GM19468 (cell line): Measurements from ENCODE around the gene SEC31B.

ENCODE experiments used
- ATAC-seq: cut with Tn5 transposase; IDR thresholded peaks from one replicate; pipeline ENCODE4 v1.9.1; 2021; ENCODE audit warnings: mild to moderate bottlenecking, moderate library complexity, moderate number of reproducible peaks; ENCODE audit not compliant: unreplicated experiment; ENCODE audit errors: extremely low read depth

SEC31B gene

GRCh38 chr10:100531761-100532160 is 12.1 kb upstream of the SEC31B start:
- no peak for ATAC-seq

GRCh38 chr10:100529475-100530298 is 10.0 kb upstream of the SEC31B start, which contains the start of gene NDUFB8:
TSS of gene NDUFB8 (minus strand) at chr10:100529871. CDS start at chr10:100529851, 20 bp downstream.
- ATAC-seq = peak; percentile 47

GRCh38 chr10:100528921-100529474 is 9.3 kb upstream of the SEC31B start:
- ATAC-seq = no peak

- no peak for ATAC-seq
Observed at GRCh38 chr10:100528123-100528886, 8.6 kb upstream of the SEC31B start.

- no peak for ATAC-seq
Observed at GRCh38 chr10:100524638-100525037, 5.0 kb upstream of the SEC31B start.

- no peak for ATAC-seq
Observed at GRCh38 chr10:100524206-100524605, 4.5 kb upstream of the SEC31B start.

- ATAC-seq = no peak
Observed at GRCh38 chr10:100522945-100523344, 3.3 kb upstream of the SEC31B start.

- ATAC-seq = no peak
Observed at GRCh38 chr10:100522107-100522801, 2.6 kb upstream of the SEC31B start.

- no peak for ATAC-seq
Observed at GRCh38 chr10:100520811-100521210, 1.1 kb upstream of the SEC31B start.

- no peak for ATAC-seq
Observed at GRCh38 chr10:100518761-100519241, 860 bp downstream of the SEC31B start.

- no peak for ATAC-seq
Observed at GRCh38 chr10:100516847-100517246, 2.8 kb downstream of the SEC31B start.

GRCh38 chr10:100515612-100516011 is 4.0 kb downstream of the SEC31B start:
- ATAC-seq = no peak

- ATAC-seq = no peak
Observed at GRCh38 chr10:100510533-100511308, 8.9 kb downstream of the SEC31B start.

GRCh38 chr10:100509241-100509840 is 10.3 kb downstream of the SEC31B start:
- no peak for ATAC-seq

GRCh38 chr10:100508691-100509150 is 10.9 kb downstream of the SEC31B start:
- ATAC-seq = no peak

GRCh38 chr10:100508266-100508665 is 11.4 kb downstream of the SEC31B start:
- ATAC-seq = no peak

GRCh38 chr10:100507357-100507732 is 12.3 kb downstream of the SEC31B start:
- ATAC-seq = no peak

GRCh38 chr10:100506596-100507356 is 12.9 kb downstream of the SEC31B start:
- ATAC-seq = no peak
